Osteocyte (in vitro differentiated cells): ENCODE data around the gene RHOU. TPM values are rescaled to one million over a fixed set of nuclear protein-coding genes. Genes with fewer than 3 reads are reported as not detected.

Source experiments
- DNase-seq: peaks from one replicate; pipeline ENCODE4 v3.0.0; 2021; ENCODE audit warnings: mixed read lengths; ENCODE audit not compliant: unreplicated experiment; ENCODE audit errors: extremely low spot score
- H3K27ac Mint-ChIP-seq: one replicate; pipeline ENCODE4 v1.8.0; 2021; ENCODE audit warnings: mild to moderate bottlenecking, mixed read lengths; ENCODE audit not compliant: unreplicated experiment
- H3K27me3 Mint-ChIP-seq: one replicate; pipeline ENCODE4 v1.8.0; 2021; ENCODE audit warnings: mixed read lengths; ENCODE audit not compliant: unreplicated experiment
- H3K36me3 Mint-ChIP-seq: one replicate; pipeline ENCODE4 v1.8.0; 2021; ENCODE audit warnings: mixed read lengths; ENCODE audit not compliant: unreplicated experiment
- H3K4me1 Mint-ChIP-seq: one replicate; pipeline ENCODE4 v1.8.0; 2021; ENCODE audit warnings: mixed read lengths; ENCODE audit not compliant: unreplicated experiment
- H3K4me3 Mint-ChIP-seq: one replicate; pipeline ENCODE4 v1.8.0; 2021; ENCODE audit warnings: mild to moderate bottlenecking, moderate library complexity, mixed read lengths; ENCODE audit not compliant: unreplicated experiment
- H3K9me3 Mint-ChIP-seq: one replicate; pipeline ENCODE4 v1.8.0; 2021; ENCODE audit warnings: mixed read lengths; ENCODE audit not compliant: unreplicated experiment
- total RNA-seq: library from RNA; stranded (reverse); gene quantifications from 2 replicates; pipeline ENCODE4 v1.2.1, GENCODE V29; 2021
- TF ChIP-seq, protein P1 (sequence below): fragments of 200-600 bp; sonication (generic); IDR thresholded peaks from 2 replicates; pipeline ENCODE4 v1.5.0; 2021; ENCODE audit warnings: antibody characterized with exemption, mild to moderate bottlenecking, moderate library complexity

Gene RHOU
- total RNA-seq, 1 donor from 2014 or later, result 2.3 TPM

- Mint-ChIP-seq H3K4me3 (no peak overlapping the region), H3K27me3 (no peaks in the 10 kb centered on the region), H3K4me1 (no peaks in the 10 kb centered on the region), H3K27ac (no peak overlapping the region), H3K36me3 (no peaks in the 10 kb centered on the region), H3K9me3 (no peaks in the 10 kb centered on the region)
- DNase-seq, result no peak
- TF ChIP-seq, protein P1, sequence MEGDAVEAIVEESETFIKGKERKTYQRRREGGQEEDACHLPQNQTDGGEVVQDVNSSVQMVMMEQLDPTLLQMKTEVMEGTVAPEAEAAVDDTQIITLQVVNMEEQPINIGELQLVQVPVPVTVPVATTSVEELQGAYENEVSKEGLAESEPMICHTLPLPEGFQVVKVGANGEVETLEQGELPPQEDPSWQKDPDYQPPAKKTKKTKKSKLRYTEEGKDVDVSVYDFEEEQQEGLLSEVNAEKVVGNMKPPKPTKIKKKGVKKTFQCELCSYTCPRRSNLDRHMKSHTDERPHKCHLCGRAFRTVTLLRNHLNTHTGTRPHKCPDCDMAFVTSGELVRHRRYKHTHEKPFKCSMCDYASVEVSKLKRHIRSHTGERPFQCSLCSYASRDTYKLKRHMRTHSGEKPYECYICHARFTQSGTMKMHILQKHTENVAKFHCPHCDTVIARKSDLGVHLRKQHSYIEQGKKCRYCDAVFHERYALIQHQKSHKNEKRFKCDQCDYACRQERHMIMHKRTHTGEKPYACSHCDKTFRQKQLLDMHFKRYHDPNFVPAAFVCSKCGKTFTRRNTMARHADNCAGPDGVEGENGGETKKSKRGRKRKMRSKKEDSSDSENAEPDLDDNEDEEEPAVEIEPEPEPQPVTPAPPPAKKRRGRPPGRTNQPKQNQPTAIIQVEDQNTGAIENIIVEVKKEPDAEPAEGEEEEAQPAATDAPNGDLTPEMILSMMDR, result no peak
Observed at GRCh38 chr1:228727681-228728171, 7.6 kb upstream of the RHOU start.

DNA sequence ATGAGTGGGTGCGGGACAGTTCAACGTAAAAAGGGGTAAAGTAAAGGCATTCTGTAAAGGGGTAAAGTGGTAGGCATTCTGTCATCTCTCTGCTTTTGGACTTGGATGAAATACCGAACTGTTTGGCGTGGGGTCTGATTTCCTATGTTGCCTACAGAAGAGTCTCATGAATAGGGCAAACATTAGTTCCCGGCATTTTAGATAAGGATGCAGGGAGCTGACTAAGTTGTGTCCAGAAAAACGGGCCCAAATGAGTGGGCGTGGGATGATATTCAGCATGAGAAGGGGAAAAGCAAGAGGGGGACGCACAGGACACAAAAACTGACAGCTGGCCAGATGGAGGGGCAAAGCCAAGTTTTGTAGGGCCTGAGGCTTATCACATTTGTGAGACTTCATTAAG lies 2.9 kb upstream of the RHOU start:
- TF ChIP-seq, protein P1, result no peak
- Mint-ChIP-seq H3K4me3 (no peak overlapping the region), H3K4me1 (peaks cover 11% of the 10 kb centered on the region), H3K27me3 (peaks cover 2% of the 10 kb centered on the region), H3K27ac (no peak overlapping the region), H3K36me3 (no peaks in the 10 kb centered on the region), H3K9me3 (no peaks in the 10 kb centered on the region)
- DNase-seq, result no peak

- Mint-ChIP-seq H3K27ac (no peak overlapping the region), H3K27me3 (peaks cover 2% of the 10 kb centered on the region), H3K4me1 (peaks cover 11% of the 10 kb centered on the region), H3K36me3 (no peaks in the 10 kb centered on the region), H3K9me3 (no peaks in the 10 kb centered on the region), H3K4me3 (no peak overlapping the region)
- TF ChIP-seq, protein P1, result no peak
- DNase-seq, result no peak
Observed at GRCh38 chr1:228733576-228733975, 1.7 kb upstream of the RHOU start.

DNA sequence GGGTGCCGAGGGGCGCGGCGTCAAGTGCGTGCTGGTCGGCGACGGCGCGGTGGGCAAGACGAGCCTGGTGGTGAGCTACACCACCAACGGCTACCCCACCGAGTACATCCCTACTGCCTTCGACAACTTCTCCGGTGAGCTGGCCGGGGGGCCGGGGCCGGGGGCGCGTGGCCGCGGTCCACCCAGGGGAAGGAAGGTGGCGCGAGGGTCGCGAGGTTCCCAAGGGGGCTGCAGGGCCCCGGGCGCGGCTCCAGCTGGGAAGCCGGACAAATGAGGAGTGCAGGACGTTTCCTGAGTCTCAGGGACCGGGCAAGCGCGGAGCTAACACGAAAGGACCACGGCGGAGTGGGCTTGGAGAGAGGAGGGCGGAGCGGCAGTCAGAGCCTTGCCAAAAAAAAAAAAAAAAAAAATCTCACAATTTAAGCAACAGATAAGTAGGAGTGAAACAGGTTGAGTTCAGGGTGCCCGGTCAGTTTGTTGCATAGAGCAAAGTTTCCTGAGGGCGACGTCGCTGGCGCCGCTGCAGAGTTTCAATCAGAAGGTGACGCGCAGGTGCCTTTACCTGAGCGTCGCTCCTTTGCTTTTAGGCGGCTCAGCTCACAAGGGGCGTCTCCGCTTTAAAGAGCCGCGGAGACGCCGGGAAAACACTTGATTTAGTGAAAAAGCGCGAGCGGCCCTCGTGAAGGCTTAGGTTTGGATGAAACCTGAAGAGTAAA lies 750 bp downstream of the RHOU start:
- peaks cover 19% of the 10 kb centered on the region for H3K4me1 Mint-ChIP-seq
- H3K9me3 Mint-ChIP-seq, result no peaks in the 10 kb centered on the region
- H3K27me3 Mint-ChIP-seq, result peaks cover 2% of the 10 kb centered on the region
- no peak overlapping the region for H3K27ac Mint-ChIP-seq
- no peaks in the 10 kb centered on the region for H3K36me3 Mint-ChIP-seq
- TF ChIP-seq, protein P1, result no peak
- H3K4me3 Mint-ChIP-seq, result peak overlapping the region; percentile 79
- no peak for DNase-seq

DNA sequence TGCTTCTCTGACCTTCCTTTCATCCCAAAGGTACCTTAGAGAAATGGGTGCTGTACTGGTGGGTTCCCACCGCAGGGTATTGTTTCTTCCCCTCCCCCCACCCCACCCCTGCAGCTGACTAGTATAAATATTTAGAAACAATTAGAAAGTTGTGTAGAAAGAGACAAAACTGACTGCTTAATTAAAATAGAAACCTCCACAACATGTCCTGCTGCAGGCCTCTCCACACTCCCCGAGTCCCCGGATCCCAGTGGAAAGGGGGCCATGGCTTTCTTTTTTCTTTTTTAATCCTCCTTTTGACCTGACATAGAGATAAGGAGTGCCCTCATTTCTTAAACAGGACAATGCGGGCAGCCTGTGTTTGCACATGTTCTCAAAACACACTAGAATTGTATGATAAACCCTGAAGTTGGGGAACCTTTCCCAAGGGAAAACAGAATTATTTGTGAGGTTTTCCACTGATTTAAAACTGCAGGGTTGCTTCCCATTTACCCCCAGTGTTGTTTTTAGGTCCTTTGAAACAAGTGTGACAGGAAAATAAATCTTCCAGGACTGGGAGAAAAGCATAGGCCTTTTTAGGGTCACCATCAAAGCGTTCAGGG lies 1.7 kb downstream of the RHOU start:
- no peak overlapping the region for H3K27ac Mint-ChIP-seq
- no peaks in the 10 kb centered on the region for H3K9me3 Mint-ChIP-seq
- H3K4me3 Mint-ChIP-seq, result peak overlapping the region; percentile 79
- H3K27me3 Mint-ChIP-seq, result peaks cover 2% of the 10 kb centered on the region
- H3K36me3 Mint-ChIP-seq, result no peaks in the 10 kb centered on the region
- DNase-seq, result no peak
- TF ChIP-seq, protein P1, result no peak
- peaks cover 21% of the 10 kb centered on the region for H3K4me1 Mint-ChIP-seq
